SK-N-MC (cell line): Measurements from ENCODE around the gene RGMA.

Experiments
- EZH2 ChIP-seq: fragments of 200-600 bp; sonication (generic); IDR thresholded peaks from one replicate; pipeline ENCODE4 v1.6.1; 2017; ENCODE audit warnings: antibody characterized with exemption
- POLR2AphosphoS5 ChIP-seq: IDR thresholded peaks from 2 replicates; pipeline ENCODE4 v1.6.1; 2012; ENCODE audit warnings: mild to moderate bottlenecking, low read depth, low read length, borderline replicate concordance

DNA sequence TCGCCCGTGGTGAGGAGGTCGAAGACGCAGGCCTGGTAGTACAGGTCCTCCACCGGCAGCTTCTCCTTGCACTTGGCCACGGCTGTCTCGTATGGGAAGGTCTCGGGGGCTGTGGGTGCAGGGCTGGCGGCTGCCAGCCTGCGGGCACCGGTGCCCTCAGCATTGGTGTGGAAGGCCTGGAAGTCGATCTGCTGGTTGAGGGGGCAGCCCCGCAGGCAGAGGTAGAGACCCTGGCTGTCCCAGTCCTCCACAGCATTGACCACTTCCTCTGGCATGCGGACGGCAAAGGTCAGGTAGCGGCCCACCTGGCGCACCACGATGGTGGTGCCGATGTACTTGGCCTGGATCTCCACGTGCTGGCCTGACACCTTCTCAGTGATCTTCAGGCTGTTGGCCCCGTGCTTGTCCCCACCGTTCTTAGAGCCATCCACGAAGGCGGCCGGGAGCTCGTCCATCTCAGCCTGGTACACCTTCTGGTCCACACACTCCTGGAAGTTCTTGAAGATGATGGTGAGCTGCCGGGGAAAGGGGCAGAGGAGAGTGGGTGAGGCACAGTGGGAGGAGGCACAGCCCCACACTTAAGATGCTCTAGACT, 43.7 kb downstream of the RGMA start:
- TF ChIP-seq EZH2 = no peak
- TF ChIP-seq POLR2AphosphoS5 = no peak
